ENCODE results near the gene RAB24. TPM values are rescaled to one million over a fixed set of nuclear protein-coding genes. Genes with fewer than 3 reads are reported as not detected.

Gene RAB24
- polyA plus RNA-seq, 1 donor (not counting 4 experiments of a cell fraction or from before 2014, with no cell fraction given) = 22.4 TPM

DNA sequence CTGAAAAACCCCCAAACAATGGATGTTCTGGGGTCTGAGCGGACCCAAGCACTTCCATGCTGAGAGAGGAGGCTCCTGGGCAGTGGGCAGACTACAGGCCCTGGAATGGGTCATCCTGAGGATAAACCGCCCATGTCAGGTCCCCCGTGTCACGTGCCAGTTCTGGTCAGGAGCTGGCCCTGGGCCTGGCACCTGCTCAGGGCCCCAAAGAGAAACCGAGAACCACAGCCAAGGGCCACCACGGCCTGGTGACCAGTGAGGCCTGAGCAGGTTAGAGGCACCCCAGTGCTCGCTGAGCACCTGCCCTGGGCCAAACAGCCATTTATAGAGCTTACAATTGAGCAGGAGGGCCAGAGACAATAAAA, 32.2 kb upstream of the RAB24 start:
- no peak overlapping the region for H3K27ac ChIP-seq (ENCODE audit: control insufficient read depth, insufficient read depth, low read length)

DNA sequence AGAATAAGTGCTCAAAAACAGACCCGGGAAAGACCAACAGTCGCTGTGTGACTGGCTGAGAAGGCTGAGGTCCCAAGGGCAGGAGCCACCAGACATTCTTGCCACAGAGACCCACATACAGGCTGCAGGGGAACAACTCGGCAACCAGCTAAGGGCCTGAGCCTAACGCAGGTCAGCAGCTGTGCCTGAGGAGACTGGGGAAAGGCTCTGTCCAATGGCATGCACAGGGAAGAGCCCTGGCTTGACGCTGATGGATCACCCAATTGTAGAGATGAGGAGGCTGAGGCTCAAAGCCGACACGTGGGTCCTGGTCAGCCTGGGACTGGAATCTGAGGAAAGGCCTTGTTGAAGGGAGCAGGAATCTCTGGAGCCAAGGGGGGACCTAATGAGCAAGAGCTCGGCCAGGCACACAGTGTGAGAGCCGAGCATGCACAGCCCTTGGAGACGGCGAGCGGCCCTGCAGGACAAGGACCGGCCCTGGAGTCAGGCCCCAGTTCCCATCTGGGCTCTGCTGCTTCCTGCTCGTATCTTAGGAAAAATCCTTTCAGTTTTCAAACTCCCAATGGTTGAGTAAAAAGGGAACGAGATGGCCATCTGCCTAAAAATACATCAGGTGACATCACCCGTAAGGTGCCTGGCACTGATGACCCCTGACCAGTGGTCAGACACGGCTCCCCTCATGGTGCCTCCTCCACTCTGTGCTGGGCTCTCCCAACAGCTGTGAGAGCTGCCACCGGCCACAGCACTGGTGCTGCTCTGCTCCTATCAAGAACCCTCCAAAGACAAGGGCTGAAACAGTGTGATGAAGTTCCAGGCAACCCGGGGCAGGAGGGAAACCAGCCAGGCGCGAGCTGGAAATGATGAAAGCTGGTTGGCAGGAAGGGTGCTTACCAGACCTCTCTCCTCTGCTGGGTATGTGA, 31.5 kb upstream of the RAB24 start:
- H3K36me3 ChIP-seq (ENCODE audit: control insufficient read depth in 2 of 2, extremely low read depth in 1 of 2, insufficient read depth in 2 of 2, low read length in 2 of 2) = peaks cover 43 to 46% of the 10 kb centered on the region in 2 experiments

More for the DNA sequence above, 32.2 kb upstream of the RAB24 start:
- Histone ChIP-seq H3K9ac (ENCODE audit: control insufficient read depth, extremely low read depth, insufficient read depth, low read length) (no peak overlapping the region), H3K27me3 (ENCODE audit: control insufficient read depth, extremely low read depth, insufficient read depth, low read length) (no peaks in the 10 kb centered on the region), H3K9me3 (ENCODE audit: control insufficient read depth, low read depth, low read length) (no peaks in the 10 kb centered on the region), H2AFZ (ENCODE audit: control insufficient read depth, low read length) (no peak overlapping the region), H3K4me2 (ENCODE audit: control insufficient read depth, extremely low read depth, insufficient read depth, low read depth, low read length) (no peak overlapping the region), H3K4me1 (ENCODE audit: control insufficient read depth, extremely low read depth, insufficient read depth, low read length) (no peaks in the 10 kb centered on the region), H3K4me3 (ENCODE audit: control insufficient read depth in 2 of 3, extremely low read depth in 1 of 3, insufficient read depth in 2 of 3, low read depth in 1 of 3, low read length in 3 of 3) (no peak overlapping the region), H3K36me3 (ENCODE audit: control insufficient read depth in 2 of 2, extremely low read depth in 1 of 2, insufficient read depth in 2 of 2, low read length in 2 of 2) (peaks cover 42% of the 10 kb centered on the region in 2 experiments), H3K9me1 (ENCODE audit: control insufficient read depth, extremely low read depth, insufficient read depth, low read length) (no peaks in the 10 kb centered on the region), H3K79me2 (ENCODE audit: control insufficient read depth, insufficient read depth, low read length) (peaks cover 15% of the 10 kb centered on the region), H4K20me1 (ENCODE audit: control insufficient read depth, extremely low read depth, insufficient read depth, low read length) (peaks cover 4% of the 10 kb centered on the region)
- dilution Hi-C loops (cut with MboI; ENCODE audit: extremely low pct_ligation_motif_present, low sequenced_read_pairs) = no loop called here
- no peak for DNase-seq (ENCODE audit: low read depth, low spot score)
- no peak for TF ChIP-seq EZH2 (IDR thresholded peaks at IDR 0.05; ENCODE audit: low read length)
- TF ChIP-seq, protein P1, sequence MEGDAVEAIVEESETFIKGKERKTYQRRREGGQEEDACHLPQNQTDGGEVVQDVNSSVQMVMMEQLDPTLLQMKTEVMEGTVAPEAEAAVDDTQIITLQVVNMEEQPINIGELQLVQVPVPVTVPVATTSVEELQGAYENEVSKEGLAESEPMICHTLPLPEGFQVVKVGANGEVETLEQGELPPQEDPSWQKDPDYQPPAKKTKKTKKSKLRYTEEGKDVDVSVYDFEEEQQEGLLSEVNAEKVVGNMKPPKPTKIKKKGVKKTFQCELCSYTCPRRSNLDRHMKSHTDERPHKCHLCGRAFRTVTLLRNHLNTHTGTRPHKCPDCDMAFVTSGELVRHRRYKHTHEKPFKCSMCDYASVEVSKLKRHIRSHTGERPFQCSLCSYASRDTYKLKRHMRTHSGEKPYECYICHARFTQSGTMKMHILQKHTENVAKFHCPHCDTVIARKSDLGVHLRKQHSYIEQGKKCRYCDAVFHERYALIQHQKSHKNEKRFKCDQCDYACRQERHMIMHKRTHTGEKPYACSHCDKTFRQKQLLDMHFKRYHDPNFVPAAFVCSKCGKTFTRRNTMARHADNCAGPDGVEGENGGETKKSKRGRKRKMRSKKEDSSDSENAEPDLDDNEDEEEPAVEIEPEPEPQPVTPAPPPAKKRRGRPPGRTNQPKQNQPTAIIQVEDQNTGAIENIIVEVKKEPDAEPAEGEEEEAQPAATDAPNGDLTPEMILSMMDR (optimal IDR thresholded peaks at IDR 0.05 in 1 of 3, IDR thresholded peaks at IDR 0.05 in 1 of 3, conservative IDR thresholded peaks at IDR 0.05 in 1 of 3; ENCODE audit: extremely low read depth in 1 of 3, insufficient read depth in 2 of 3, low read length in 3 of 3) = no peak
- no peak for FAIRE-seq

More for the DNA sequence above, 31.5 kb upstream of the RAB24 start:
- H3K4me1 ChIP-seq (ENCODE audit: control insufficient read depth, extremely low read depth, insufficient read depth, low read length) = no peaks in the 10 kb centered on the region
- dilution Hi-C loops (cut with MboI; ENCODE audit: extremely low pct_ligation_motif_present, low sequenced_read_pairs) = no loop called here
- peaks cover 13% of the 10 kb centered on the region for H3K79me2 ChIP-seq (ENCODE audit: control insufficient read depth, insufficient read depth, low read length)
- FAIRE-seq = no peak
- no peak overlapping the region for H3K4me3 ChIP-seq (ENCODE audit: control insufficient read depth in 2 of 3, extremely low read depth in 1 of 3, insufficient read depth in 2 of 3, low read depth in 1 of 3, low read length in 3 of 3)
- peaks cover 4% of the 10 kb centered on the region for H4K20me1 ChIP-seq (ENCODE audit: control insufficient read depth, extremely low read depth, insufficient read depth, low read length)
- H3K4me2 ChIP-seq (ENCODE audit: control insufficient read depth, extremely low read depth, insufficient read depth, low read depth, low read length) = no peak overlapping the region
- no peak overlapping the region for H3K27ac ChIP-seq (ENCODE audit: control insufficient read depth, insufficient read depth, low read length)
- H3K27me3 ChIP-seq (ENCODE audit: control insufficient read depth, extremely low read depth, insufficient read depth, low read length) = no peaks in the 10 kb centered on the region
- H2AFZ ChIP-seq (ENCODE audit: control insufficient read depth, low read length) = no peak overlapping the region
- no peak for DNase-seq (ENCODE audit: low read depth, low spot score)
- H3K9me3 ChIP-seq (ENCODE audit: control insufficient read depth, low read depth, low read length) = no peaks in the 10 kb centered on the region
- H3K9ac ChIP-seq (ENCODE audit: control insufficient read depth, extremely low read depth, insufficient read depth, low read length) = no peak overlapping the region
- H3K9me1 ChIP-seq (ENCODE audit: control insufficient read depth, extremely low read depth, insufficient read depth, low read length) = no peaks in the 10 kb centered on the region
- no peak for TF ChIP-seq EZH2 (IDR thresholded peaks at IDR 0.05; ENCODE audit: low read length)
- TF ChIP-seq, protein P1 (optimal IDR thresholded peaks at IDR 0.05 in 1 of 3, IDR thresholded peaks at IDR 0.05 in 1 of 3, conservative IDR thresholded peaks at IDR 0.05 in 1 of 3; ENCODE audit: extremely low read depth in 1 of 3, insufficient read depth in 2 of 3, low read length in 3 of 3) = no peak
